HCT116 (cell line): ENCODE measurements around the gene IFNL3. TPM values are rescaled to one million over a fixed set of nuclear protein-coding genes. Genes with fewer than 3 reads are reported as not detected.

ENCODE experiments used
- ATAC-seq: fragments of 200-7000 bp; cut with Tn5 transposase; 2 replicates; pipeline ENCODE4 v1.9.1; 2020; ENCODE audit warnings: mild to moderate bottlenecking, moderate library complexity
- BruUV-seq: library from RNA; stranded (reverse); fragments of 400-500 nt; replicated peaks from 2 replicates; lab custom pipeline; 2021; lab: Mats Ljungman, UMichigan
- CTCF ChIA-PET: fragments of 300-600 bp; sonication (Branson Sonifier 250); formaldehyde crosslinking; loops from one replicate; lab custom pipeline; 2021; ENCODE audit warnings: antibody characterized with exemption; lab: Charles Lee
- POLR2A ChIA-PET: fragments of 300-600, 350-600 bp; sonication (Branson Sonifier 250); formaldehyde crosslinking; loops from one replicate; lab custom pipeline; 2021; ENCODE audit warnings: antibody characterized with exemption; lab: Charles Lee
- RAD21 ChIA-PET, 2 experiments: fragments of 300-600 bp; sonication (Branson Sonifier 250); formaldehyde crosslinking; loops; one replicate each; lab custom pipeline; 2023; ENCODE audit warnings: low total read pairs in 2 of 2; ENCODE audit not compliant: uncharacterized antibody in 2 of 2, unreplicated experiment in 2 of 2, low non-redundant PET in 1 of 2; lab: Charles Lee
- DNase-seq: peaks from one replicate; pipeline ENCODE4 v3.0.0-alpha.2; 2010; ENCODE audit warnings: low read depth, low spot score
- H2AFZ ChIP-seq: fragments of 200-600 bp; shearing (Covaris generic), sonication (generic); 2 replicates; pipeline ENCODE4 v1.6.1; 2017; ENCODE audit warnings: low read depth, mixed run types, mixed read lengths, antibody characterized with exemption, low read length; ENCODE audit not compliant: poor library complexity, severe bottlenecking
- H3K27ac ChIP-seq: 2 replicates; pipeline ENCODE4 v1.5.1; 2012; ENCODE audit warnings: low read depth, low read length
- H3K27me3 ChIP-seq: fragments of 200-600 bp; sonication (generic); 2 replicates; pipeline ENCODE4 v1.6.1; 2016; ENCODE audit warnings: mixed run types, low read length, mixed read lengths; ENCODE audit not compliant: insufficient read depth
- H3K36me3 ChIP-seq, 2 experiments: fragments of 200-500 bp in 1 of 2; fragments of 200-600 bp in 1 of 2; sonication (Bioruptor generic) in 1 of 2; sonication (generic) in 1 of 2; 2 replicates each; pipeline versions ENCODE4 v1.5.1 to v1.6.1; 2014 to 2016; ENCODE audit warnings: low read length in 2 of 2, inconsistent platforms in 1 of 2, mixed read lengths in 1 of 2, mixed run types in 1 of 2; ENCODE audit not compliant: insufficient read depth in 2 of 2, control insufficient read depth in 1 of 2
- H3K4me1 ChIP-seq, 2 experiments: fragments of 200-600 bp in 1 of 2; sonication (generic) in 1 of 2; 2 replicates each; pipeline versions ENCODE4 v1.5.1 to v1.6.1; 2012 to 2017; ENCODE audit warnings: low read length in 2 of 2, inconsistent platforms in 1 of 2, mild to moderate bottlenecking in 1 of 2, mixed read lengths in 1 of 2, mixed run types in 1 of 2, moderate library complexity in 1 of 2; ENCODE audit not compliant: insufficient read depth in 2 of 2, control insufficient read depth in 1 of 2
- H3K4me2 ChIP-seq: fragments of 200-600 bp; sonication (generic); 2 replicates; pipeline ENCODE4 v1.6.1; 2017; ENCODE audit warnings: mixed run types, low read length, mixed read lengths
- H3K4me3 ChIP-seq, 2 experiments: fragments of 200-600 bp in 1 of 2; sonication (generic) in 1 of 2; replicated peaks in 1 of 2; 2 replicates each; pipeline ENCODE4 v1.5.1; 2011 to 2016; ENCODE audit warnings: low read length in 2 of 2, control low read depth in 1 of 2, low read depth in 1 of 2, mild to moderate bottlenecking in 1 of 2, mixed read lengths in 1 of 2, mixed run types in 1 of 2
- H3K79me2 ChIP-seq: fragments of 200-600 bp; sonication (generic); 2 replicates; pipeline ENCODE4 v1.6.1; 2017; ENCODE audit warnings: mild to moderate bottlenecking, mixed run types, low read length, moderate library complexity, mixed read lengths; ENCODE audit not compliant: insufficient read depth
- H3K9ac ChIP-seq: fragments of 200-600 bp; sonication (generic); 2 replicates; pipeline ENCODE4 v1.6.1; 2016; ENCODE audit warnings: low read length, mixed read lengths
- H3K9me2 ChIP-seq: fragments of 200-600 bp; sonication (generic), shearing (Covaris generic); 2 replicates; pipeline ENCODE4 v1.6.1; 2017; ENCODE audit warnings: mixed run types, mild to moderate bottlenecking, moderate library complexity; ENCODE audit not compliant: insufficient read depth
- H3K9me3 ChIP-seq, 2 experiments: fragments of 200-500 bp in 1 of 2; fragments of 200-600 bp in 1 of 2; sonication (Bioruptor generic) in 1 of 2; sonication (generic) in 1 of 2; 2 replicates each; pipeline ENCODE4 v1.6.1; 2014 to 2017; ENCODE audit warnings: low read length in 2 of 2, mixed read lengths in 2 of 2, inconsistent platforms in 1 of 2, low read depth in 1 of 2, mild to moderate bottlenecking in 1 of 2, mixed run types in 1 of 2, moderate library complexity in 1 of 2; ENCODE audit not compliant: control insufficient read depth in 1 of 2, insufficient read depth in 1 of 2
- H4K20me1 ChIP-seq: fragments of 200-600 bp; sonication (generic), shearing (Covaris generic); 2 replicates; pipeline ENCODE4 v1.6.1; 2017; ENCODE audit warnings: mixed run types, mild to moderate bottlenecking, moderate library complexity; ENCODE audit not compliant: insufficient read depth
- EGR1 ChIP-seq: IDR thresholded peaks from 2 replicates; pipeline ENCODE4 v1.6.1; 2012; ENCODE audit warnings: low read depth
- ELF1 ChIP-seq: IDR thresholded peaks from 2 replicates; pipeline ENCODE4 v1.6.1; 2012; ENCODE audit warnings: low read depth, borderline replicate concordance
- EZH2phosphoT487 ChIP-seq: fragments of 200-600 bp; IDR thresholded peaks from 2 replicates; pipeline ENCODE4 v1.6.1; 2018; ENCODE audit warnings: antibody characterized with exemption, borderline replicate concordance
- JUND ChIP-seq: IDR thresholded peaks from 2 replicates; pipeline ENCODE4 v1.6.1; 2012
- POLR2AphosphoS5 ChIP-seq: IDR thresholded peaks from 2 replicates; pipeline ENCODE4 v1.6.1; 2011; ENCODE audit warnings: mild to moderate bottlenecking, low read depth, low read length, moderate library complexity
- RAD21 ChIP-seq: IDR thresholded peaks from 2 replicates; pipeline ENCODE4 v1.6.1; 2012; ENCODE audit warnings: low read depth, mild to moderate bottlenecking
- SIN3A ChIP-seq: IDR thresholded peaks from 2 replicates; pipeline ENCODE4 v1.6.1; 2012; ENCODE audit warnings: low read depth
- SRF ChIP-seq: IDR thresholded peaks from 2 replicates; pipeline ENCODE4 v1.6.1; 2012; ENCODE audit warnings: low read depth
- YY1 ChIP-seq: IDR thresholded peaks from 2 replicates; pipeline ENCODE4 v1.6.1; 2011; ENCODE audit warnings: low read length, low read depth, moderate library complexity, mild to moderate bottlenecking; ENCODE audit not compliant: insufficient replicate concordance; ENCODE audit errors: extremely low read depth
- ZFX ChIP-seq: fragments of 450-650 bp; IDR thresholded peaks from 2 replicates; pipeline ENCODE4 v1.6.1; 2017
- intact Hi-C: fragments of 100-400 bp; cut with micrococcal nuclease; formaldehyde crosslinking; loops from 2 replicates; pipeline ENCODE4 v1.10.0; 2022
- total RNA-seq: library from RNA; stranded (reverse); gene quantifications from one replicate; pipeline ENCODE4 v1.2.1, GENCODE V29; 2021; ENCODE audit not compliant: unreplicated experiment
- TF ChIP-seq, protein P1 (sequence below): IDR thresholded peaks from 2 replicates; pipeline ENCODE4 v1.6.1; 2012; ENCODE audit warnings: low read depth
- TF ChIP-seq, protein P2 (sequence below): IDR thresholded peaks from 2 replicates; pipeline ENCODE4 v1.6.1; 2011; ENCODE audit warnings: mild to moderate bottlenecking, low read length, moderate library complexity; ENCODE audit not compliant: insufficient replicate concordance; ENCODE audit errors: extremely low read depth
- TF ChIP-seq, protein P3 (sequence below): IDR thresholded peaks from 2 replicates; pipeline ENCODE4 v1.6.1; 2012
- TF ChIP-seq, protein P4 (sequence below): IDR thresholded peaks from 2 replicates; pipeline ENCODE4 v1.6.1; 2012

Gene IFNL3
- total RNA-seq, 1 experiment from 2014 or later = not detected

DNA sequence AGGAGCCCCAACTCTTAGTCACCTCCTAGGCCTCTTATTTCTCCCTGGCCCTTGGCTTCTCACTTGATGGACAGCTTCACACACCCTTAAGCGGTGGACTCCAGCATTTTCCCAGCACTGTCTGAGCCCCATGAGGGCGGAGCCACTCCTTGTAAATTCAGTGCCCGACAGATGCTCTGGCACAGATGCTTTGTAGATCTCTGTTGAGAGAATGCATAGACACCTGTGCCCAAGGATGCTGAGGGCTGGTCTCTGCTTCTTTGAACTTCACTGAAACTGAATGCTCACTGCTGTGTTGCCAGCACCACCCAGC, 44.0 kb downstream of the IFNL3 start (continued):
- TF ChIP-seq, protein P1, sequence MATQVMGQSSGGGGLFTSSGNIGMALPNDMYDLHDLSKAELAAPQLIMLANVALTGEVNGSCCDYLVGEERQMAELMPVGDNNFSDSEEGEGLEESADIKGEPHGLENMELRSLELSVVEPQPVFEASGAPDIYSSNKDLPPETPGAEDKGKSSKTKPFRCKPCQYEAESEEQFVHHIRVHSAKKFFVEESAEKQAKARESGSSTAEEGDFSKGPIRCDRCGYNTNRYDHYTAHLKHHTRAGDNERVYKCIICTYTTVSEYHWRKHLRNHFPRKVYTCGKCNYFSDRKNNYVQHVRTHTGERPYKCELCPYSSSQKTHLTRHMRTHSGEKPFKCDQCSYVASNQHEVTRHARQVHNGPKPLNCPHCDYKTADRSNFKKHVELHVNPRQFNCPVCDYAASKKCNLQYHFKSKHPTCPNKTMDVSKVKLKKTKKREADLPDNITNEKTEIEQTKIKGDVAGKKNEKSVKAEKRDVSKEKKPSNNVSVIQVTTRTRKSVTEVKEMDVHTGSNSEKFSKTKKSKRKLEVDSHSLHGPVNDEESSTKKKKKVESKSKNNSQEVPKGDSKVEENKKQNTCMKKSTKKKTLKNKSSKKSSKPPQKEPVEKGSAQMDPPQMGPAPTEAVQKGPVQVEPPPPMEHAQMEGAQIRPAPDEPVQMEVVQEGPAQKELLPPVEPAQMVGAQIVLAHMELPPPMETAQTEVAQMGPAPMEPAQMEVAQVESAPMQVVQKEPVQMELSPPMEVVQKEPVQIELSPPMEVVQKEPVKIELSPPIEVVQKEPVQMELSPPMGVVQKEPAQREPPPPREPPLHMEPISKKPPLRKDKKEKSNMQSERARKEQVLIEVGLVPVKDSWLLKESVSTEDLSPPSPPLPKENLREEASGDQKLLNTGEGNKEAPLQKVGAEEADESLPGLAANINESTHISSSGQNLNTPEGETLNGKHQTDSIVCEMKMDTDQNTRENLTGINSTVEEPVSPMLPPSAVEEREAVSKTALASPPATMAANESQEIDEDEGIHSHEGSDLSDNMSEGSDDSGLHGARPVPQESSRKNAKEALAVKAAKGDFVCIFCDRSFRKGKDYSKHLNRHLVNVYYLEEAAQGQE = no peak
- TF ChIP-seq POLR2AphosphoS5 = no peak
- TF ChIP-seq, protein P2, sequence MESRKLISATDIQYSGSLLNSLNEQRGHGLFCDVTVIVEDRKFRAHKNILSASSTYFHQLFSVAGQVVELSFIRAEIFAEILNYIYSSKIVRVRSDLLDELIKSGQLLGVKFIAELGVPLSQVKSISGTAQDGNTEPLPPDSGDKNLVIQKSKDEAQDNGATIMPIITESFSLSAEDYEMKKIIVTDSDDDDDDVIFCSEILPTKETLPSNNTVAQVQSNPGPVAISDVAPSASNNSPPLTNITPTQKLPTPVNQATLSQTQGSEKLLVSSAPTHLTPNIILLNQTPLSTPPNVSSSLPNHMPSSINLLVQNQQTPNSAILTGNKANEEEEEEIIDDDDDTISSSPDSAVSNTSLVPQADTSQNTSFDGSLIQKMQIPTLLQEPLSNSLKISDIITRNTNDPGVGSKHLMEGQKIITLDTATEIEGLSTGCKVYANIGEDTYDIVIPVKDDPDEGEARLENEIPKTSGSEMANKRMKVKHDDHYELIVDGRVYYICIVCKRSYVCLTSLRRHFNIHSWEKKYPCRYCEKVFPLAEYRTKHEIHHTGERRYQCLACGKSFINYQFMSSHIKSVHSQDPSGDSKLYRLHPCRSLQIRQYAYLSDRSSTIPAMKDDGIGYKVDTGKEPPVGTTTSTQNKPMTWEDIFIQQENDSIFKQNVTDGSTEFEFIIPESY = no peak

DNA sequence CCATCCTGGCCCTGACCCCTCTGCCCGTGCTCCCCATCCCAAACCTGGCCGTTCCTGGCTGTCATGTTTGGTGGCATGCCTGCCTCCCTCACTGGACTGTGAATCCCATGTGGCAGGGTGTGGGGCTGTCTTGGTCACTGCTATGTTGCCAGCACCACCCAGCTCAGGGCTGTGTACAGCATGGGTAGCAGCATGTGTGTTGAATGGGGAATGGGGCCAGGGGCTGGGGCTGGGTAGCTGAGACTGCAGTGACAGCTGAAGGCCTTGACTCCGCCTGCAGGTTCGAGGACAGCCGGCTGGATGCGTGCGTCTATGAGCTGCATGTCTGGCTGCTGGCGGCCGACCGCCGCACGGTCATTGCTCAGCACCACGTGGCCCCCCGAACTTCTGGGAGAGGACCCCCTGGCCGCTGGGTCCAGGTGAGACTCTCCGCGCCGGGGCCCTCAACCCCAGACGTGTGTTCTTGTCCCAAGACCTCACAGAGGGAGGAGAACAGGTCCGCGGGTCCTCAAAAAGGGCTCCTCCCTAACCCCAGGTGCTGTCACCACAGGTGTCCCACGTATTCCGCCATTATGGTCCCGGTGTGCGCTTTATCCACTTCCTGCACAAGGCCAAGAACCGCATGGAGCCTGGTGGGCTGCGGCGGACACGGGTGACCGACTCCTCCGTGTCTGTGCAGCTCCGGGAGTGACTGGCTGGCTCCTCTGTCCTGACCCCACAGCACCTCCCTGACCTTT, 44.6 kb downstream of the IFNL3 start:
- H4K20me1 ChIP-seq = no peaks in the 10 kb centered on the region
- TF ChIP-seq, protein P3, sequence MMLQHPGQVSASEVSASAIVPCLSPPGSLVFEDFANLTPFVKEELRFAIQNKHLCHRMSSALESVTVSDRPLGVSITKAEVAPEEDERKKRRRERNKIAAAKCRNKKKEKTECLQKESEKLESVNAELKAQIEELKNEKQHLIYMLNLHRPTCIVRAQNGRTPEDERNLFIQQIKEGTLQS = no peak
- TF ChIP-seq ZFX (no peak), ELF1 (no peak), YY1 (no peak), EZH2phosphoT487 (no peak), SRF (no peak), JUND (no peak), RAD21 (no peak), SIN3A (no peak), EGR1 (no peak)
- TF ChIP-seq, protein P4, sequence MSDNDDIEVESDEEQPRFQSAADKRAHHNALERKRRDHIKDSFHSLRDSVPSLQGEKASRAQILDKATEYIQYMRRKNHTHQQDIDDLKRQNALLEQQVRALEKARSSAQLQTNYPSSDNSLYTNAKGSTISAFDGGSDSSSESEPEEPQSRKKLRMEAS = no peak
- TF ChIP-seq, protein P2 = no peak
- TF ChIP-seq, all 23 proteins: peak for 0
- H2AFZ ChIP-seq = no peak overlapping the region
- no peak for ATAC-seq
- intact Hi-C loops = no loop called here
- H3K4me2 ChIP-seq = no peak overlapping the region
- RAD21 ChIA-PET = no interaction called here
- H3K36me3 ChIP-seq = no peaks in the 10 kb centered on the region
- POLR2A ChIA-PET = no interaction called here
- CTCF ChIA-PET = no interaction called here
- no peak overlapping the region for H3K9ac ChIP-seq
- no peak overlapping the region for H3K27ac ChIP-seq
- H3K9me3 ChIP-seq = no peaks in the 10 kb centered on the region
- H3K27me3 ChIP-seq = no peaks in the 10 kb centered on the region
- BruUV-seq = no TSS peak
- H3K4me1 ChIP-seq = peaks cover 7 to 24% of the 10 kb centered on the region in 2 experiments; a peak in 3 of 4 replicates
- DNase-seq = no peak
- no peaks in the 10 kb centered on the region for H3K9me2 ChIP-seq
- no peak overlapping the region for H3K4me3 ChIP-seq
- no peaks in the 10 kb centered on the region for H3K79me2 ChIP-seq
